PFSK-1 (cell line): ENCODE results near the gene FRK.

Source experiments
- FOXP2 ChIP-seq: optimal IDR thresholded peaks from 2 replicates; pipeline ENCODE3; 2011; ENCODE audit warnings: borderline replicate concordance, control low read depth, inconsistent platforms; ENCODE audit not compliant: insufficient read depth; ENCODE audit errors: extremely low read length, extremely low read depth
- POLR2AphosphoS5 ChIP-seq: IDR thresholded peaks from 2 replicates; pipeline ENCODE4 v1.6.1; 2012; ENCODE audit warnings: low read depth, mild to moderate bottlenecking, control low read depth, low read length, moderate library complexity
- REST ChIP-seq, 2 experiments: IDR thresholded peaks; 2 replicates each; pipeline versions ENCODE4 v1.6.1 to v1.8.0; 2011 to 2012; ENCODE audit warnings: low read depth in 2 of 2, low read length in 2 of 2, control low read depth in 1 of 2, inconsistent platforms in 1 of 2, mild to moderate bottlenecking in 1 of 2, moderate library complexity in 1 of 2; ENCODE audit not compliant: insufficient read depth in 1 of 2
- SIN3A ChIP-seq: IDR thresholded peaks from 2 replicates; pipeline ENCODE4 v1.6.1; 2012; ENCODE audit warnings: mild to moderate bottlenecking, low read length, moderate library complexity, borderline replicate concordance; ENCODE audit not compliant: insufficient read depth
- TAF1 ChIP-seq: IDR thresholded peaks from 2 replicates; pipeline ENCODE4 v1.6.1; 2012; ENCODE audit warnings: low read length, control low read depth, borderline replicate concordance; ENCODE audit not compliant: insufficient read depth

GRCh38 chr6:116083052-116083451 is 22.4 kb upstream of the FRK start:
- no peak for TF ChIP-seq REST (IDR thresholded peaks at IDR 0.05; ENCODE audit: insufficient read depth in 1 of 2, low read depth in 2 of 2, low read length in 2 of 2)
- TF ChIP-seq TAF1: no peak
- TF ChIP-seq POLR2AphosphoS5: no peak
- no peak for TF ChIP-seq SIN3A
- TF ChIP-seq FOXP2: no peak
